PC-3 (cell line): ENCODE data around the gene MBNL1. TPM values are rescaled to one million over a fixed set of nuclear protein-coding genes. Genes with fewer than 3 reads are reported as not detected.

Source experiments
- ATAC-seq: fragments of 200-7000 bp; cut with Tn5 transposase; 2 replicates; pipeline ENCODE4 v1.9.1; 2020; ENCODE audit warnings: mild to moderate bottlenecking, moderate library complexity
- BruUV-seq: library from RNA; stranded (reverse); fragments of 400-500 nt; replicated peaks from 2 replicates; lab custom pipeline; 2021; lab: Mats Ljungman, UMichigan
- CTCF ChIA-PET: fragments of 300-600 bp; sonication (Branson Sonifier 250); formaldehyde crosslinking; loops from one replicate; lab custom pipeline; 2022; ENCODE audit warnings: antibody characterized with exemption; lab: Charles Lee
- POLR2A ChIA-PET: fragments of 300-600 bp; sonication (Branson Sonifier 250); formaldehyde crosslinking; loops from one replicate; lab custom pipeline; 2022; ENCODE audit warnings: antibody characterized with exemption; ENCODE audit not compliant: unreplicated experiment; lab: Charles Lee
- DNase-seq: peaks from one replicate; pipeline ENCODE4 v3.0.0-alpha.2; 2015
- H2AFZ ChIP-seq: fragments of 300-600 bp; sonication (generic); 2 replicates; pipeline ENCODE4 v1.6.0; 2016; ENCODE audit warnings: antibody characterized with exemption, low read length
- H3F3A ChIP-seq: fragments of 300-600 bp; sonication (generic); one replicate; pipeline ENCODE4 v1.6.0; 2017; ENCODE audit warnings: antibody characterized with exemption, low read length, control low read depth, mild to moderate bottlenecking; ENCODE audit not compliant: unreplicated experiment
- H3K27ac ChIP-seq: fragments of 300-600 bp; sonication (generic); 2 replicates; pipeline ENCODE4 v1.5.1; 2016; ENCODE audit warnings: mild to moderate bottlenecking, low read length
- H3K27me3 ChIP-seq: fragments of 300-600 bp; sonication (generic); 2 replicates; pipeline ENCODE4 v1.6.1; 2016; ENCODE audit warnings: low read length, mixed read lengths
- H3K36me3 ChIP-seq: fragments of 300-600 bp; sonication (generic); 2 replicates; pipeline ENCODE4 v1.6.1; 2016; ENCODE audit warnings: low read depth, mixed run types, low read length, mixed read lengths
- H3K4me1 ChIP-seq: fragments of 300-600 bp; sonication (generic); 2 replicates; pipeline ENCODE4 v1.5.1; 2016; ENCODE audit warnings: low read length; ENCODE audit not compliant: insufficient read depth
- H3K4me2 ChIP-seq: fragments of 300-600 bp; sonication (generic); 2 replicates; pipeline ENCODE4 v1.6.0; 2016; ENCODE audit warnings: low read length
- H3K4me3 ChIP-seq: fragments of 300-600 bp; sonication (generic); 2 replicates; pipeline ENCODE4 v1.5.1; 2016; ENCODE audit warnings: mild to moderate bottlenecking, low read length, mixed read lengths
- H3K79me2 ChIP-seq: fragments of 300-600 bp; sonication (generic); 2 replicates; pipeline ENCODE4 v1.6.1; 2017; ENCODE audit warnings: low read length, mixed read lengths
- H3K9ac ChIP-seq: fragments of 300-600 bp; sonication (generic); 2 replicates; pipeline ENCODE4 v1.6.0; 2016; ENCODE audit warnings: mild to moderate bottlenecking, low read length
- H3K9me2 ChIP-seq: fragments of 300-600 bp; sonication (generic); replicated peaks from 2 replicates; pipeline ENCODE4 v1.6.1; 2016; ENCODE audit warnings: mixed run types, low read length, mixed read lengths
- H3K9me3 ChIP-seq: fragments of 300-600 bp; sonication (generic); 2 replicates; pipeline ENCODE4 v1.6.1; 2016; ENCODE audit warnings: low read length, mixed read lengths
- H4K20me1 ChIP-seq: fragments of 300-600 bp; sonication (generic); 2 replicates; pipeline ENCODE4 v1.6.1; 2016; ENCODE audit warnings: low read length, mixed read lengths
- CTCF ChIP-seq: fragments of 300-600 bp; sonication (generic); conservative IDR thresholded peaks from 2 replicates; pipeline ENCODE4 v1.5.1; 2017; ENCODE audit warnings: antibody characterized with exemption, low read depth, mild to moderate bottlenecking, low read length
- EZH2 ChIP-seq: fragments of 300-600 bp; sonication (generic); IDR thresholded peaks from one replicate; pipeline ENCODE4 v1.6.1; 2017; ENCODE audit warnings: antibody characterized with exemption, mild to moderate bottlenecking, low read length; ENCODE audit not compliant: unreplicated experiment
- EZH2phosphoT487 ChIP-seq: fragments of 300-600 bp; sonication (generic); IDR thresholded peaks from 2 replicates; pipeline ENCODE4 v1.6.1; 2018; ENCODE audit warnings: mild to moderate bottlenecking, antibody characterized with exemption, low read length, borderline replicate concordance
- intact Hi-C: fragments of 100-400 bp; cut with micrococcal nuclease; formaldehyde crosslinking; loops from 2 replicates; pipeline ENCODE4 v1.9.0; 2023
- total RNA-seq: library from RNA; depleted of rRNA; stranded (reverse); fragments of >200 nt; gene quantifications from 2 replicates; pipeline ENCODE4 v1.2.3, GENCODE V29; 2014

The MBNL1 gene
- total RNA-seq, 1 experiment from 2014 or later: 161 TPM

GRCh38 chr3:152269831-152270734, 1.4 kb downstream of the MBNL1 start:
- TSS peak; percentile 43 for BruUV-seq
- Histone ChIP-seq H3K9me2 (no peaks in the 10 kb centered on the region), H3K4me2 (peak overlapping the region; percentile 94), H3K27me3 (no peaks in the 10 kb centered on the region), H3K9me3 (no peaks in the 10 kb centered on the region), H3K36me3 (no peaks in the 10 kb centered on the region), H3K4me1 (peaks cover 48% of the 10 kb centered on the region), H3K9ac (peak overlapping the region; percentile 94), H3K27ac (peak overlapping the region; percentile 94), H2AFZ (peak overlapping the region; percentile 88), H3F3A (no peaks in the 10 kb centered on the region), H3K79me2 (peaks cover 79% of the 10 kb centered on the region), H3K4me3 (peak overlapping the region; percentile 81), H4K20me1 (peaks cover 45% of the 10 kb centered on the region)
- DNase-seq (peak; percentile 62), ATAC-seq (peak; percentile 46)
- no peak for TF ChIP-seq EZH2phosphoT487
- no peak for TF ChIP-seq EZH2
- no peak for TF ChIP-seq CTCF
- intact Hi-C loops: loop anchor here (1.0 to 5.0 kb wide), 11 partner anchors 37 to 343 kb away; no protein-coding TSS in a partner anchor
- ChIA-PET CTCF (interaction anchor here (0.7 to 1.0 kb wide), 2 partner anchors 111 to 240 kb away, joined by 4 to 18 read pairs; no protein-coding TSS in a partner anchor), POLR2A (interaction anchor here (0.6 to 0.8 kb wide), 7 partner anchors 58 to 458 kb away, joined by 3 to 33 read pairs (median 4); no protein-coding TSS in a partner anchor)

GRCh38 chr3:152270937-152271336, 2.2 kb downstream of the MBNL1 start:
- ChIA-PET POLR2A (no interaction called here), CTCF (no interaction called here)
- H3K36me3 ChIP-seq: no peaks in the 10 kb centered on the region
- H4K20me1 ChIP-seq: peaks cover 47% of the 10 kb centered on the region
- no peak for DNase-seq
- no TSS peak for BruUV-seq
- no peaks in the 10 kb centered on the region for H3F3A ChIP-seq
- no peaks in the 10 kb centered on the region for H3K27me3 ChIP-seq
- no peak overlapping the region for H3K27ac ChIP-seq
- TF ChIP-seq EZH2 (no peak), CTCF (no peak), EZH2phosphoT487 (no peak)
- no peaks in the 10 kb centered on the region for H3K9me2 ChIP-seq
- no peak overlapping the region for H2AFZ ChIP-seq
- no peak for ATAC-seq
- H3K4me2 ChIP-seq: peak overlapping the region; percentile 94
- intact Hi-C loops: loop anchor here (2.0 kb wide), 1 partner anchor 198 kb away; no protein-coding TSS in a partner anchor
- peak overlapping the region; percentile 81 for H3K4me3 ChIP-seq
- H3K4me1 ChIP-seq: peaks cover 46% of the 10 kb centered on the region
- H3K9me3 ChIP-seq: no peaks in the 10 kb centered on the region
- peak overlapping the region; percentile 94 for H3K9ac ChIP-seq
- peaks cover 87% of the 10 kb centered on the region for H3K79me2 ChIP-seq
